Endodermal cell (in vitro differentiated cells): ENCODE results near the gene DYDC1. TPM values are rescaled to one million over a fixed set of nuclear protein-coding genes. Genes with fewer than 3 reads are reported as not detected.

Source experiments
- DNase-seq: peaks from one replicate; pipeline ENCODE4 v3.0.0-alpha.2; 2017
- H3K27ac ChIP-seq: 2 replicates; pipeline ENCODE4 v1.5.1; 2013; ENCODE audit warnings: mild to moderate bottlenecking, low read depth, low read length, moderate library complexity
- H3K27me3 ChIP-seq: 2 replicates; pipeline ENCODE4 v1.6.1; 2013; ENCODE audit warnings: mild to moderate bottlenecking, low read length, moderate library complexity; ENCODE audit not compliant: insufficient read depth, control insufficient read depth, poor library complexity, severe bottlenecking
- H3K36me3 ChIP-seq: 2 replicates; pipeline ENCODE4 v1.7.0; 2013; ENCODE audit warnings: mild to moderate bottlenecking, low read length, moderate library complexity; ENCODE audit not compliant: control insufficient read depth, insufficient read depth
- H3K4me1 ChIP-seq: one replicate; pipeline ENCODE4 v1.7.0; 2013; ENCODE audit warnings: low read length; ENCODE audit not compliant: control insufficient read depth, insufficient read depth
- H3K4me3 ChIP-seq: 2 replicates; pipeline ENCODE4 v1.5.1; 2013; ENCODE audit warnings: mild to moderate bottlenecking, low read length, moderate library complexity
- H3K9ac ChIP-seq: 2 replicates; pipeline ENCODE4 v1.6.1; 2013; ENCODE audit warnings: mild to moderate bottlenecking, low read length, moderate library complexity; ENCODE audit not compliant: poor library complexity, severe bottlenecking; ENCODE audit errors: extremely low read depth
- H3K9me3 ChIP-seq: 2 replicates; pipeline ENCODE4 v1.6.1; 2013; ENCODE audit warnings: mild to moderate bottlenecking, low read length, moderate library complexity; ENCODE audit not compliant: control insufficient read depth
- H3K27ac Mint-ChIP-seq: 2 replicates; pipeline ENCODE4 v1.8.0; 2020; ENCODE audit warnings: mixed read lengths
- H3K27me3 Mint-ChIP-seq: 2 replicates; pipeline ENCODE4 v1.8.0; 2021; ENCODE audit warnings: mild to moderate bottlenecking, mixed read lengths; ENCODE audit not compliant: insufficient read depth
- H3K36me3 Mint-ChIP-seq: 2 replicates; pipeline ENCODE4 v1.8.0; 2020; ENCODE audit warnings: low read depth, mixed read lengths
- H3K4me1 Mint-ChIP-seq: 2 replicates; pipeline ENCODE4 v1.8.0; 2020; ENCODE audit warnings: mixed read lengths
- H3K4me3 Mint-ChIP-seq: 2 replicates; pipeline ENCODE4 v1.8.0; 2020; ENCODE audit warnings: mild to moderate bottlenecking, moderate library complexity, mixed read lengths
- H3K9me3 Mint-ChIP-seq: 2 replicates; pipeline ENCODE4 v1.8.0; 2020; ENCODE audit warnings: mild to moderate bottlenecking, mixed read lengths
- CTCF ChIP-seq: fragments of 200-600 bp; sonication (generic); conservative IDR thresholded peaks from 2 replicates; pipeline ENCODE4 v1.5.0; 2021; ENCODE audit warnings: antibody characterized with exemption, mild to moderate bottlenecking
- WGBS, 2 experiments: methylation state at CpG; one replicate each; pipeline versions ENCODE4 v1.1.5 to v1.1.7; 2013; ENCODE audit warnings: missing lambda C conversion rate in 2 of 2, mixed read lengths in 1 of 2; ENCODE audit not compliant: insufficient coverage in 1 of 2, insufficient read length in 1 of 2; 5-methylcytosine and 5-hydroxymethylcytosine counted together
- total RNA-seq, 2 donors: library from RNA; stranded (reverse); fragmentation: NEBNext Ultra II Directional in 1 of 2; extraction: Animal tissue kit (Norgen Biotek cat#: 25700) in 1 of 2; gene quantifications; 2 replicates in 1 of 2; 3 replicates in 1 of 2; pipeline ENCODE4 v1.2.1, GENCODE V29; 2021

Gene DYDC1
- total RNA-seq, 2 donors from 2014 or later, result 0.55 to 1.3 TPM

- H3K27me3 Mint-ChIP-seq, result peaks cover 4% of the 10 kb centered on the region
- Histone ChIP-seq H3K4me1 (no peaks in the 10 kb centered on the region), H3K27me3 (no peaks in the 10 kb centered on the region), H3K9me3 (no peaks in the 10 kb centered on the region), H3K36me3 (no peaks in the 10 kb centered on the region), H3K4me3 (no peak overlapping the region), H3K9ac (no peak overlapping the region), H3K27ac (no peak overlapping the region)
- no peaks in the 10 kb centered on the region for H3K9me3 Mint-ChIP-seq
- H3K36me3 Mint-ChIP-seq, result no peaks in the 10 kb centered on the region
- WGBS, 2 experiments, result 84 to 88% methylated on average over 1 of the region's 1 CpG
- TF ChIP-seq CTCF, result no peak
- H3K4me1 Mint-ChIP-seq, result peaks cover 15% of the 10 kb centered on the region
- DNase-seq, result no peak
- no peak overlapping the region for H3K4me3 Mint-ChIP-seq
- H3K27ac Mint-ChIP-seq, result no peak overlapping the region
Observed at GRCh38 chr10:80405035-80405434, 48.5 kb upstream of the DYDC1 start.

GRCh38 chr10:80400136-80400804 is 43.7 kb upstream of the DYDC1 start:
- Histone ChIP-seq H3K4me3 (no peak overlapping the region), H3K9me3 (no peaks in the 10 kb centered on the region), H3K4me1 (no peaks in the 10 kb centered on the region), H3K9ac (no peak overlapping the region), H3K36me3 (no peaks in the 10 kb centered on the region), H3K27me3 (no peaks in the 10 kb centered on the region), H3K27ac (no peak overlapping the region)
- Mint-ChIP-seq H3K9me3 (no peaks in the 10 kb centered on the region), H3K4me3 (no peak overlapping the region), H3K27me3 (no peaks in the 10 kb centered on the region), H3K4me1 (no peaks in the 10 kb centered on the region), H3K27ac (no peak overlapping the region), H3K36me3 (no peaks in the 10 kb centered on the region)
- TF ChIP-seq CTCF, result no peak
- WGBS, 2 experiments, result 93 to 94% methylated on average over 6 to 8 of the region's 8 CpGs
- DNase-seq, result no peak

GRCh38 chr10:80397014-80397413 is 40.5 kb upstream of the DYDC1 start:
- DNase-seq, result no peak
- H3K27ac Mint-ChIP-seq, result no peak overlapping the region
- TF ChIP-seq CTCF, result no peak
- Histone ChIP-seq H3K4me3 (no peak overlapping the region), H3K9me3 (no peaks in the 10 kb centered on the region), H3K27me3 (no peaks in the 10 kb centered on the region), H3K4me1 (no peaks in the 10 kb centered on the region), H3K27ac (no peak overlapping the region), H3K9ac (no peak overlapping the region), H3K36me3 (no peaks in the 10 kb centered on the region)
- no peaks in the 10 kb centered on the region for H3K27me3 Mint-ChIP-seq
- no peaks in the 10 kb centered on the region for H3K36me3 Mint-ChIP-seq
- no peaks in the 10 kb centered on the region for H3K4me1 Mint-ChIP-seq
- H3K9me3 Mint-ChIP-seq, result no peaks in the 10 kb centered on the region
- WGBS, 2 experiments, result 92 to 100% methylated on average over 1 to 2 of the region's 2 CpGs
- no peak overlapping the region for H3K4me3 Mint-ChIP-seq
